HG02610 (cell line): Measurements from ENCODE around the gene CISTR.
A peak's percentile ranks its signal among the peaks of the same experiment; 100 is the strongest.

Experiments used
- ATAC-seq: cut with Tn5 transposase; IDR thresholded peaks from one replicate; pipeline ENCODE4 v1.9.1; 2021; ENCODE audit warnings: mild to moderate bottlenecking, moderate library complexity; ENCODE audit not compliant: unreplicated experiment

Gene CISTR

DNA sequence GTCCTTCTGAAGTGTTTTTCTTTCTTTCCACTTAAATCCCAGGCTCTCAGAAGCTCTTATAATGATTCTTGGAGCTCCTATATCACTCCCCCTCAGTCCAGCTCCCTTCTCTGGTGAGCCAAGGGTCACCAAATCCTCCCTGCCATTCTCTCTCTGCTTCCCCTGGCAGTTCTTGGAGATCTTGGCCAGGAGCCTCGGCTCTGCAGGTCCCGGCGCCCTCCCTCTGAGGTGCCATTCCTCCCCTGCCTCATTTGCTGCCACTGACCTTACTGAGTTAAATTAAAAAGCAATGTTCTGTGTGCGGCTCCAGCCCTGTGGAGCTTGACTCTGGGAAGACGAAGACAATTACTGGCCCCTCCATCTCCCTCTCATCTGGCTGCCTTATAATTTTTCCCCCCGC is 7.0 kb downstream of the CISTR start:
- ATAC-seq: no peak

DNA sequence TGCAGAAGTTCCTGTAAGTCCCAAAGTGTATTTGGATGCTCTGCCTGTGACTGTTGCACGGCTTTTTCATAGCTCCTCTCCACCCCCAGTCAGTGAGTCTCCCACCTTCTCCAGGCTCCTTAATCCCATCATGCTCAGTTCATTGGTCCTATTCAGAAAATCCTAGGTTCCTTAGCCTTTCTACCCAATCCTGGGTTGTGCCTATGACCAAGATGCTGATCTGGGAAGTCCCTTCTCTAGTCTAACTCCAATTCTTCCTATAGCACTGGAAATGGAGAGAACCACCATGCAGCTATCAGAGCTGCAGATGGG is 7.7 kb downstream of the CISTR start:
- no peak for ATAC-seq

DNA sequence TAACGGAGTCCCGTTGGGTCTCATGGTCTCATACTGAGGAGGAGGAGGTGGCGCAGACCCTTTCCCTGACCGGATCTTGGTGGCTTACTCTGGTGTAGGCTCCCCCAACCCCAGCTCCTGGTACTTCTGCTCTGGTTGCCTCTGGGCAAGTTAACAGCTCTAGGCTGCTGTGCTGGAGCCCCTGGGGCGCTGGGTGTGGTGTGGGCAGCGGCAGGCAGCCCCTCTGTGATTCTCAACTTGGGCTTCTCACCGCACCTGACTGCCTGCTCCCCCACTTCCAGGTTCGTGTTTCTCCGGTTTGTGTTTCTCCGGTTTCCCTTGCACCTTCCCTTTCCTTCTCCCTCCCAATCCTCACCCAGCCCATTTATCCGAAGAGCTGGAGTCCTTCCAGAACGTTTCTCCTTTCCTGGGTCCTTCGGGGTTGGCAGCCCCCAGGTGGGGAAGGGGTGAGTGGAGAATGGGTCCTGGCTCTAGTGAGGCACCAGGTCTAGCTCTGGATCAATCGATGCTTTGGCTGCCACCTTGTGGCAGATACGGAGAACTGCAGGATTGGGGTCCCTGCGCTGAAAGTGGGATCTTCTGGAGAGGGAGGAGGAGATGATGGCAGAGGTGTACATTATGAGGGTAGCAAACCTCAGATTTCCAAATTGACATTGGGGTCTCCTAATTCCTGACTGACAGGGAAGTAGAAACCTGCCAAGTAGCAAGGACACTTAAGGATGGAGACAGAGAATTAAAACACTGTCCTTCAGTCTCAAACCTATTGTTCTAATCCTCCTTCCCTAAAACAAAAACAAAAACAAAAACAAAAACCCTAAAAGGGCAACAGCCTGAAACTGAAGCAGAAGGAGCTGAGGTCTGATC is 8.3 kb downstream of the CISTR start:
- peak; percentile 51 for ATAC-seq

DNA sequence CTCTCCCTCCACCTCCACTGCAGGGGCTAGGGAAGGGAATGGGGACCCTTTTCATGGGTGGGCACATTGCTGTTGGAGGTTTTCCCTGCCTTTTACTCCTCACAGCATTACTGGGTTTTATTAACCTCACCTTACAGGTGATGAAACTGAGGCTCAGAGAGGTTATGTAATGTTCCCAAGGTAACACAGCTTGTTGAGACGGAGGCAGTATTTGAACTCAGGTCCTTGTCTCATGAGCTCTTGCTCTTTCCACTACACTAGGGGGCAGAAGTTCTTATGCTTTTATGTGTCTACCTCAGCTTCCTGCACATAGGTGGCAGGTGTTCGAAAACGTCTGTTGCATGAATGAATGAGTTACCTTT is 11.7 kb downstream of the CISTR start:
- ATAC-seq: no peak

DNA sequence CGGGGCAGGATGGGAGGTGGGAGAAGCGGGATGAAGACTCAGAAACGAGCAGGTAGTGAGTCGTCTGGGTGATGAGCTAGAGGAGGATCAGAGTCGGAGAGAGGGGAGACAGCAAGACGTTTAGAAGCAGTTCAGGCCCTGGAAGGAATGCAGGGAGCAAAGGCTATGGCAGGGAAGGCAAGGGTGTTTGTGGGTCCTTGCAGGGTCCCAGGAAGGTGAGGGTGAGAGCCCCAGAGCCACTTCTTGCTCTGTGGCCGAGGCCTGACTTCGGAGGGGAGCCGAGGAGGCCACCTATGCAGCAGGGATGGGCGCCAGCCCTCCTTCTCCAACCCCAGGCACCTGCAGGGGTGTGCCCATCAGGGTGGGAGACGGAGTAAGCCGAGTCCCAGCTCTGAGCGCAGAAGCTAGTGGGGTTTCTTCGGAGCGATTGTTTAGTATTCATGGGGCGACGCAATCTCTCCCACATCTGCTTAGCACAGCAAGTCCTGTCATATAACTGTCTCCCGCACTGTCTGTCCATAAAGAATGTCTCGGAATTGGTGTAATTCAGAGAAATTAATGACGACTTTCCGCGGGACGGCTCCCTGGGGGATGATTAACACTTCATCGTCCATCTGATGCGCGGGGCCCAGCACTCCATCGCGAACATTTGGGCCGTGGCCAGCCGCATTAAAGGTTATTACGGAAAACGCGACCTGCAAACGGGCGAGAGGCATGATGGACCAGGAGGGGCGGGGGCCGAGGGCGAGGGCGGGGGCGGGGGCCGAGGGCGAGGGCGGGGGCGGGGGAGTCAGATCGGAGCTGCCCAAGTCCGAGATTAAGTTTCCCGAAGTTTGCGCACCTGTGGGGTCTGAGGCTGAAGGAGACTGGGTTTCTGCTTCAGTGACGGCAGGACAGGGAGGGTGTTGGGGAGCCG is 12.3 kb downstream of the CISTR start:
- ATAC-seq: no peak

DNA sequence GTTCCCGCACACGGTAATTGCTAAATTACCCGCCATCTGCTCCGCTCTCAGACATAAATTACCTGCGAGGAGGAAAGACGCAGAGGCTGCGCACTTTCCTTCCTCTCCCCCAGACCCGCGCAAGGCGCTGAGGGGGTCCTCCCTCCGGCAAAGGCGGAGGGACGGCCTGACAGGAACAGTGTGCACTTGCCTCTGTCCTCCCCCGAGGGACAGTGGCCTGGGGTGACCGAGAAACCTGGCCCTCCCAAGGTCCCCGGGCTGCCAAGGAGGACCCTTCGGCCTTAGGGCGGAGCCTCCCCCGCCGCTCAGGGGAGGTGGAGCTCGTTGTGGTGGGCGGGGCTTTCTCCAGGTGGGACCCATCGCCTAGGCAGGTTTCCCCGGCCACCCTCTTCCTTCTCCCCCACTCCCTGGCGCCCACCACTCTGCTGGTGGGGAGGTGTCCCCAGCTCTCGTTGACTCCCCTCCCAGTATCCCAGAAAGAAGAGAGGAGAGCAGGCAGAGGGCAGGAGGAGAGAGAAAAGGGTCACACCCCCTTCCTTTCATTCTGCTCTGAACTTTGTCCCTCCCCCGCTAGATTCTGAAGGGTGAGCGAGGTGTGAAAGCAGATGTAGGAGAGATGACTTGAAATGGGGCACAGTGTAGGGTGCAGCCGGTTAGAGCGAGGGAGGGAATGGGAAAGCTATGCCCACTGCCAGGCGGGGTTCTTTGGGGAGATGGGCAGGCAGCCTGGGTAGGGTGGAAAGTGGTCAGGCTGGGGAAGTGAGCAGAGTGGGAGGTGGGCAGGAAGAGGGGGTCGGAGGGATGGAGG is 13.2 kb downstream of the CISTR start:
- ATAC-seq: no peak

DNA sequence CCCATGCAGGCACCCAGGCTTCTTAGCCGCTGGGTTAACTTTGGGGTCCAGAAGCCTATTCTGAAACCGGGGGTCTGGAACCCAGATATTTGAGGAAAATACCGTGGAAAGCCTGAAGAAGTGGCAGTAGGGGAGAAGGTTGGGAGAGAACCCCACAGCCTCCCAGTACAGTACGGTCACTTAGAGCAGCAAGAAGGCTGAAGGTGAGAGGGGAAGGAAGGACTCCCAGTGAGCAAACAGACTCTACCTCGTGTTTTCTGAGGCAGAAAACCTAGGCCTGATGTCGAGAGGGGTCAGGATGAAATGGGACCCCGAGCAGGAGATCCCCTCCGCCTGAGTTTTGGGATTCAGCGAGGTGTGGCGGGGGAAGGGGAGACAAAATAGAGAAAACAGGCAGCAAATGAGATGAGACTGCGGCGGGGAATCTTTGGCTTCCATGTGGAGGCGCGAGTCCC is 13.8 kb downstream of the CISTR start:
- no peak for ATAC-seq

DNA sequence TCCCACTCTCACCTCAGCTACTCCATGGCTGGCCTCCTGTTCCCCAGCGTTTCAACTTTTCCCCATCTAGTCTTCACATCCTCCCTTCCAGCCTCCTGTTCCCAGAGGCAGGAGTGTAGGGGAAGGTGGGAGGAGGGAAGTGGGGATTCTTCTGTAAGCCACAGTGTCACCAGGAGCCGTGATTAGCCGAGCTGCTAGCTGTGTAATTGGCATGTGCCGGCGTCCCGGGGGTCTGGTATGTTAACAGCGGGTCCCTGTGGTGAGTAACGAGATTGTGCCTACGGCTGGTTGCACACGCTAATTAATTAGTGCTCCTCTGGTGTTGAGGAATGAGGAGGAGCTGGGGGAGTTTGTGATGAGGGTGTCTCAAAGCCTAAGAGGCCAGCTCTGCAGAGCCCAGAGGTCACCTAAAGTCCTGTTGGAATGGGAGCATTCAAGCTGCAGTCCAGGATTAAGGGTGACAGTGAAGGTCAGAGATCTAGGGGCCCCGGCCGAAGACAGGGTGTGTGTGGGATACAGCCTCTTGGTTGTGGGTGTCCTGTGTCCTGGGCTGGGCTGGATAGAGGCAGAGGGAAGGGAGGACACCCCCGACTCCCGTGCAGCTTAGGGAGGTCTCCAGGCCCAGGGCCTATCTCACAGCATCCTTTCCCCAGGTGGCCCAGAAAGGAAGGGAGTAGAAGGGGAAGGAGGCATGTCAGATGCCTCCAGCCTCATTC is 14.5 kb downstream of the CISTR start:
- no peak for ATAC-seq

DNA sequence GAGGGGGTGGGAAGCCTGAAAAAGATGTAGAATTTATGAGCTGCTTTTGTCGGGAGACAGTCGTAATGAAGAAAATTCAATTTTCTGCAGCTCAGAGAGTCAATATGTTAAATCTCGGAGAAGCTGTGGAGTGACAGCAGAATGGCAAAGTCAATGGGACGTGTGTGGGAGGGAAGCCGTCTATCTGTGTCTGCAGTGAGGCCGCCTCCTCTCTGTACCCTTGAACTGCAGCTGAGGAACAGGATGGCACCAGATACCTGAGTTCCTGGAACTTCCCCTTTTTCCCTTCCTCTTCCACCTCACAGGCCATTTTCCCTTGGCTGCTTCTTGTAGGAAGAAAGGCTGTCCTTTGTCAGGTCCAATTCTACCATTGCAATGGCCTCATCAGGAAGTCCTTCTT is 15.2 kb downstream of the CISTR start:
- ATAC-seq: no peak

DNA sequence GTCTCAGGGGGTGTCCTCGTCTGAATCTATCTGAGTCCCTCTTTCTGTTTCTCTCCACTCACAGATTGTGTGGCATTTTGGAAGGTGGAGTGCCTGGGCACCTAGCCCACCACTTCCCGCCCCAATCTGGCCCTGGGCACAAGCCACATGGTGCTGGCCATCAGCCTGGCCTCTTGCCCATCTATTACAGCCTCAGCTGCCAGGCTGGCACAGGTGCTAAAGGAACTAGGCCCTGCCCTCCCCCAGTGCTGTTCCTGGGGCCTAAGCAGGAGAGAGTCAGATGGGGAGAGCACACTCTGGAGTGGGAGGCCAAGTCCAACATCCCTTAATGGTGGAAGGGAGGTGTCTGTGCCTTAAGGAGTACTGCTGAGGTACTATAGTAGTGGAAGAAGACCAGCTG is 16.2 kb downstream of the CISTR start:
- ATAC-seq: no peak

DNA sequence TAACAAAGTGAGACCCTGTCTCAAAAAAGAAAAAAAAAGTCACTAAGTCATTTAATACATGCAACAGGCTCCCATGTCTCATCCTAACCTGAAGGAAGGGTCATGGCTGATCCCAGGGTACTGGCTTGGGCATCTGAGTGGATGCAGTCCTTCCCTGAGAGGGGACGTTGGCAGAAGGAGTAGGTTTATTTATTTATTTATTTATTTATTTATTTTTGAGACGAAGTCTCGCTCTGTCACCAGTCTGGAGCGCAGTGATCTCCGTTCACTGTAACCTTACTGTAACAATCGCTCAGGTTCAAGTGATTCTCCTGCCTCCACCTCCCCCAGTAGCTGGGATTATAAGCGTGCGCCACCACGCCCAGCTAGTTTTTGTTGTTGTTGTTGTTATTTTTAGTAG is 17.4 kb downstream of the CISTR start:
- ATAC-seq: no peak

DNA sequence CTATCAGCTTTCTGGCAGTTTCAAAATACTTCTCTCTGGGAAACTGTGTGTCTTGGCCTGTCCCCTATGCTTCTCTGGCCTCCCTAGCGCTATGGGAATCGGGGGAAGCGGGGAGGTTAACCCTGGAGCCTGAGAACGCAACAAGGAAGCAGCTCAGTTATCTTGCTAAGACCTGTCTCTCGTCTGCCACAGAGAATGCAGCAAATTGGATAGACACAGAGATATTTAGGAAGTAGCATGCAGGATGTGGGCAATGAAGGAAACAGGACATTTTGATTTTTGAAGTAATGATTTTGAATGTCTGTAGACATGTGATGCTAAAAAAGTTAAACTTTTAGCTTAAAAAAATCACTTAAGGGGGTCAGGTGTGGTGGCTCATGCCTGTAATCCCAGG is 18.0 kb downstream of the CISTR start:
- ATAC-seq: no peak

DNA sequence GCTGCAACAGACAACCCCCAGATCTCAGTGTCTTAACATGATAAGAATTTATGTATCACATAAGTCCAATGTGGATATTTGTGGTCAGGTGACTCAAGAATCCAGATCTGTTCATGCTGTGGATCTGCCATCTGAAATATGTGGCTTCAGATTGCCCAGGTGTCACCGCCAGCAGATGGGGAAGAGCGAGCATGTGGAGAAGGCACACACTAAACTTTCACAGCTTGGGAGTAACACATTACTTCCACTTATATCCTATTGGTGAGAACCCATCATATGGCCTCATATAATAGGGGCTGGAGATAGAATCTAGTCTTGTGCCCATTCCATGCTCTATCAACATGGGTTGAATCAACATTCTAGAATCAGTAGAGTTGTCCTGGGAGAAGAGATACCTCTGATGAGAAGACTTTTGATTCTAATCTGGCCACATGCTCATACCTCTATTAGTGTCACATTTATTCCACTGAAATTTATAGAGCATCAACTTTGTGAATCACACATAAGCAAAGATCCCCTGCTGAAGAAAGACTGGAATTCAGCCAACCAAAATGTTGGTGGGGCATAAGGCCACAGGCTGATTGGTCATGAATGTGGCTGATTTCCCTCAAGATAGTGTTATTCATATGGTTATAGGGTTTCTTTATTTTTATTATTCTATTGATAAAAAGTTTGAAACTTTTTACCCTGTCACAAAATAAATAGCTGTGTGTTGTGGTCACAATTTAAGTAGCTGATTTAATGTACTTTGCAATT is 18.6 kb downstream of the CISTR start:
- no peak for ATAC-seq

DNA sequence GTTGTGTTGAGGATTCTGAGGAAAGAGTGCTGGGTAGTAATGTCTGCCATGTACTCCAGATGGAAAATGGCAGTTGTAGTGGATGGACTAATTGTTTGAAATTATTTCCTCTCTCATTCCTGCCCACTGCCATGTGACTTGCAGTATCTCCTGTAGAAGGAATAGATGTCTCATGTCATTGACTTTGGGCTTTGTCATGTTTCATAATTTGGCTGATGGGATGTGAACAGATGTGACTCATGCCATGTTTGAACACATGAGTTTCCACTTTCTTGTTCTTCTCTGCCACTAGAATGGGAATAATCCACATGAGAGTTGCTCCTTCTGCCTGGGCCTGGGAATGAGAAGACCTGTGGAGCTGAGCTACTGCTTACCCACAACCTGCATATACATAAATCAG is 22.1 kb downstream of the CISTR start:
- ATAC-seq: no peak

DNA sequence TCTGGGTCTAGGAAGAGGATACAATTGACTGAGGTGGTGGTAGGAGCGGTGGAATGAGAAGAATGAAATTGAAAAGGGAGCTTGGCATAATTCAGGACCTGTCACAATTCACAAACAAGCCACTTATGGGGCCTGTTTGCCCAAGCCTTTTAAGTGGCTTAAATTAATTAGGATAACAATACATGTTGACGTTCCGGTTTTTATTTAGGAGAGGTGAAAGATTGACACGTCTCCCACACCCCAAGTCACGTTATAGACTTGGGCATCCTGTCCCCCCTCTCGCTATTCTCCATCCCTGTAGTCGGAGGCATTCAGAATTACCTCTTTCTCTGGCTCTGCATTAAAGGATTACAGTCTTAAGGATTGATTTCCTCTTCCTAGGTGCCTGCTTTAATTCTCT is 23.6 kb downstream of the CISTR start:
- ATAC-seq: no peak

DNA sequence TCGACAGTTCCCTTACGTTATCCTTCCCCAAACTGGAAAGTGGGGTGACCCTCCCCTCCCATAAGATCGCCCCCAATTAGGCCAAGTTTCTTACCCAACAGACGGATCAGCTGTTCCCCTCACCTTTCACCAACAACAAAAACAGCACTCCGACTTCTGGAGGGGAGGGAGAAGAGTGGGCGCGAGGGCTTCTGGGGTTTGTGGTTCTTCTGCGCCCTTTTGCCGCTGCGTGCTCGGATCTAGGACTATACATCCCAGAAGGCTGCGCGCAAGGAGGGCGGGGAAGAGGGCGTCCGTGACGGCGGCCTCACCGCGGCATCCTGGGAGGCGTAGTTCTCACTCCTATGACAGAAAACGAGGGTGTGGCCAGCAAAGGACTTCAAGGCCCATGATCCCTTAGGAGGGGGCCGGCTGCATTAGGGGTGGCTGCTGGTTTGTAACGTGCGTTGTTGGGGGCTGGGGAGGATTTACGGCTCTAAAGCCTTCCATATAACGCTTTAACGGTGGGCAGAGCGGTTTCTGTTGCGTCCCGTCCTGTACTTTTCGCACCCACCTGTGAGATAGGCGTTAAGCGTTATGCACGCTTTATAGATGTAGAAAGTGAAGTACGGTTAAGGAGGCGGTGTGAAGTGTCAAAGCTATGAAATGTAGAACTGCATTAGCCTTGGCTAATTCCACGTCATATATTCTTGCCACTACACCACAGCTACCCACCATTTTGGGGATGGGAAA is 24.3 kb downstream of the CISTR start, which contains the start of gene CALCOCO1:
Gene CALCOCO1 (minus strand): TSS at position 143 of the 732 bp plus-strand sequence. CDS start 2,210 bp downstream, outside the sequence.
- ATAC-seq: peak; percentile 99

DNA sequence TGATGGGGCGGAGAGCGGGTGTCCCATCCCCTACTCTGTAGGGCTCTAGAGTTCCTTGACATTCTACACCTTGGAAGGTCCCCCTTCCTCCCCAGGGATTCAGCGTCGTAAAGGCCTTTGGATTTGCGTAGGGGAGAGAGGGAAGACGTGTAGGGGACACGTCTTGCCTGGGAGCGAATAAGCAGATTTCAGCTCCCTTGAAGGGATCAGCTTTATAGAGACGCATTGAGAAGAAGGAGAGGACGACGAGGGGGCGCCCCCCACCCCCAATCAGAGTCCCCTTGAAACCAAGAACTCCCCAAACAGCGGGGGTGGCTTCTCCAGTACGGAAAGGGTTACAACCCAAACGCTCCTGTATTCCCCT is 24.9 kb downstream of the CISTR start:
- no peak for ATAC-seq

DNA sequence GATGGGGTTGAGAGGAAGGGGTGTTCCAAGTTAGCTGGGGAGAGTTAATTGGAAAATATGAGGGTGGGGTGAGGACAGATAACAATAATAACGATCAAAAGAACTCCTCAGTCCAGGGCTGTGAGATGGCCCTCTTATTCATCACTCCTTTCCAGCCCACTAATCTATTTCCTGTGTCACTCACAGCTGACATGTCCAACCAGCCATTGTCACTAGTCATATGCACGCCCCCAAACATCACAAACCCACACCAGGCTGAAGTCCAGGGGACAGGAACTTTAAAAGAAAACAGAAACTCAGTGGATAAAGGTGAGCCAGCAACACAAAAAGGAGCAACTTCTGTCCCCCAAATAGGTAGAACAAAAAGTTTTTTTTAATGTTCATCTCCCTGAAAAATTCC is 25.4 kb downstream of the CISTR start:
- ATAC-seq: no peak

DNA sequence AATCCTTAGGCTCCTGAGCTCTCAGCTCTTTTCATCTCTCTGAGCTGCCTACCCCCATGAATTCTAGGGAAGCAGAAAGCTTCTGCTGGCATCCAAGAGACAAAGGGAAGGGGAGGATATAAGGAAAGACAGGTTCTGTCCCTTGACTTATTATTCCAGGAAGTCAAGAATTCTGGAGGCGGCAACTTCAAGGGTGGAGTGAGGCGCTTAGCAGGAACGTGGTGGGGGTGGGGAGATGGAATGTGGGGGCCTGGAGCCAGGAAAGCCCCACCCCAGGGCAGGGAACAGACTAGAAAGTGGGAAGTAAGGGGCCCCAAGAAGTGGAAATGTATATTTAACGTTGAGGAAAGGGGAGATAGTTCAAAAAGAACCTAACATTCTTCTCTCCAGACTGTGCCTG is 26.0 kb downstream of the CISTR start:
- no peak for ATAC-seq
